ENCODE results near the gene SIPA1L2.

GRCh38 chr1:232628335-232629249 lies 1.3 kb downstream of the SIPA1L2 start:
- peak; percentile 14 to 51 for TF ChIP-seq CTCF (conservative IDR thresholded peaks at IDR 0.05 in 1 of 2, IDR thresholded peaks at IDR 0.05 in 1 of 2; ENCODE audit: low read depth in 1 of 2, low read length in 2 of 2)
- TF ChIP-seq EZH2 (IDR thresholded peaks at IDR 0.05; ENCODE audit: low read length, missing control alignments): peak; percentile 33
